GM21447 (cell line): ENCODE results near the gene MANSC4.

Source experiments
- ATAC-seq: cut with Tn5 transposase; IDR thresholded peaks from one replicate; pipeline ENCODE4 v1.9.1; 2021; ENCODE audit not compliant: unreplicated experiment

MANSC4 gene

DNA sequence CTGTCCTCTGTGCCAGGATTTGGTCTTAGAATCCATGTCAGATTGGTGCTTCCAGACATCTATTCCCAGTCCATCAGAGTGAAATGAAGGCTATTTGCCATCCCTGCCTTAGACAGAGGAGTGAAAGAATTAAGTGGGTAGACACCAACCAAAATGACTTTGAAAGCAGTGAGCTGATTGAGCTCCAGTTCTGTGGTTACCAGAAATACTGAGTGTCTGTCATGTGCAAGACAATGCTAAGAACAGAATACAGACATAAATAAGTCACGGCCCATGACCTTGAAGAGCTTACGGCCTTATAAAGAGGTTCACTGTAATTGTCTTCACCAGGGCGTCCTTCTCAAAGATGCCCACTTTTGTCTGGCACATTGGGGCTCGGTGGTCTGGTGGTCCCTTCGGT, 21.6 kb upstream of the MANSC4 start:
- ATAC-seq, result no peak

DNA sequence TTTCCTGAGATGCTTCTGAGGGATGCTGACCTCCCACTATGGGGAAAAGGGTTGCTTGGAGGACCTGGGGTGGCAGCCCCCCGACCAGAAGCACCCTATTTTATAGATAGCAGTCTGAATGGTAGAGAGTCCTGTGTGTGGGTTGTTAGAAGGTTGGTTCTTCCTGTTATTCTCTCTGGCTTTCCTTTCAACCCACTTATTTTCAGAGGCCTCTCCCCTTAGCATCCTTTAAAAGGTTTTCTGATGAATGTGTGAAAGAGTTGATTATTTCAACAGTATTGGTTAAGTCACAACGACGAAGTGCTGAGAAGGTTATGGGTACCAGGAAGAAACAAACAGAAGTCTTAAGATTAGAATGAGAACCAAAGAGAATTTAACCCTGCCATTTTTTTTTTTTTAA, 20.8 kb upstream of the MANSC4 start:
- ATAC-seq, result no peak

DNA sequence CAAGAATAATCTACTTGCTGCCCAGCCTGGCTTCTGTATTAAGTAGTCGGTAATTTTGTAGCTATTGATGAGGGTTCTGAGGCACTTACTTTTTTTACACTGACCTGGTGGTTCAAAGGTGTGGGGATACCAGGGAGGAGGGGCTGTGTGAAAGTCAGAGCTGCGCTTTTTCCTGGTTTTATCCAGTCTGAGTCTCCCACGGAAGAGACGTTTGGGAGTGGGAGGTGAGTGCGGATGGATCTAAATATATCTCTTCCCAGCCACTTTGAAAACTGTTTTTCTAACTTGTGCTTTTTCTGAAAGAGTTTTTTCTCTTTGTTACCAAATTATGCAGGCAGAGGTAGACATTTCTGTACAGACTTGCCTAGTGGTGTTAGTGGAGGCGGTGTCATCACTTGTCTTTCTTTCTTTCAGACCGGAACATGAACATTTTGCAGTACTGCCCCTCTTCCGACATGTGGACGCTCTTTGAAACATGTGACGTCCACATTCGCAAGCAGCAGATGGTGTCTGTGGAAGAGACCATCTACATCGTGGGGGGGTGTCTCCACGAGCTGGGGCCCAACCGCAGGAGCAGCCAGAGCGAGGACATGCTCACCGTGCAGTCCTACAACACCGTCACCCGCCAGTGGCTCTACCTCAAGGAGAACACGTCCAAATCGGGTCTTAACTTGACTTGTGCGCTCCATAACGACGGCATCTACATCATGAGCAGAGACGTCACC, 17.4 kb upstream of the MANSC4 start:
- no peak for ATAC-seq

DNA sequence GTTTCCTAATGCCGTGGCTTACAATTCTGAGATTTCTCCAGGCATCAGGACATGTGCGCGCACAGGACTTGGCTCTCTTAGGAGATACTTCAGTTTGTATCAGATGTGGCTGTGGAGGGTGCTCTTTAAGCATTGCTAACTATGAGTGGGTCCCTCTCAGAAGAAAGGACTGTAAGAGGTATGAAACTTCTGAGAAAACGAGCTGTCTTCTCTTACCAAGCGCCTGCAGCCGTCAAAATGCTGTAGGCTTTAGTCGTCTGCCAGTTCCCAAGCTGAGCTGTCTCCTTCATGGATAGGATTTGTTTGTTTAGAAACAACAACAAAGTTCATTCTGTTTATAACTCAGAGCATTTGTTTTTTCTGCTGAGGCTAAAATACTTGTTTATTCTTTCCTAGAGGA, 16.1 kb upstream of the MANSC4 start:
- ATAC-seq, result no peak

DNA sequence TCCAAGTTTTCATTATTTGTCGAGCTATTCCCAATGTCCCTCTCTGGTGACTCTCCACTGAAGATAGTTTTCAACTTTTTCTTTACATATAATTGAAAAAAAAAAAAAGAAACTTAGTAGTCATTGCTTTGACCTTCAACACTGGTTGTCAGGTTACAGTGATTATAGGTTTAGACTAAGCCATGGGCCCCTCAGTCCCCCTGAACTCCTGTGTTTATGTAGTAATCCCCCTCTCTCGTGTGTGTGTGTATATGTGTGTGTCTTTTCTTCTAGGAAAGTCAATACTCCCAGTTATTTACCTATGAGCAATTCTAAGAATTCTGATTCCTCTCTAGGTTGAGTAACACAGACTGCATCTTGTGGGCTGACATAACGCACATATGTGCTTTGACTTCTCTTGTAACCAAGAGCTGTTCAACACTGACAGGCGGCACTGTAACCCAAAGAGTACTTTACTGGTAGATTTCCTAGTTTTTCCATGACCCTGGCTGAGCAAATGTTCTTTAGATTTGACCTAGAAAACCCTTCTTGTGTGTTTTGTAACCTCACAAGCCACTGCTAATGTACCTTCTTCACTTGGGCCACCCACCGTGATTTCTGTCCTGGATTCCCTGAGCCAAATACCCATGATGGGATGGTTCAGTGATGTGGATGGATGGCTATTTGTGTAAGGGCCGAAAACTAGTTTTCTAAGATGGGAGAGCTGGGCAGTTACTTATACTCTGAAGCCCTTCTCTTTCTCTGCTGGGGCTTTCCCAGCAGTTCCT, 15.0 kb upstream of the MANSC4 start:
- no peak for ATAC-seq

DNA sequence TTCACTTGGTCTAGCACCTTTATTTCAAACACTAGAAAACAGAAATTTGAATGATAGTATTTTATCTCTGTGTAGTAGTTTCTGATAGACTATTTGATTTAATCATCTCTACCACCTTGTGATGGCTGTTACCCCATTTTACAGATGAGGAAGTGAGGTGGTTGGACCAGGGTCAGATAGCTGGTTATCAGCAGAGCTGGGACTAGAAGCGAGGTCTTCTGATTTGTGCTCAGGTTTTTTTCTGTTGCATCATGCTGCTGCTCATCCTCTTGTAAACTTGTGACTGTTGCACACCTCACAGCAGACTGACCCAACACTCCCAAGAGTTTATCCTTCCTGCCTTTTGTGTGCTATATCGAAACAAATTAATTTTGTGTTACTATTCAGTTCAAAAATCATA, 10.1 kb upstream of the MANSC4 start:
- ATAC-seq, result no peak

DNA sequence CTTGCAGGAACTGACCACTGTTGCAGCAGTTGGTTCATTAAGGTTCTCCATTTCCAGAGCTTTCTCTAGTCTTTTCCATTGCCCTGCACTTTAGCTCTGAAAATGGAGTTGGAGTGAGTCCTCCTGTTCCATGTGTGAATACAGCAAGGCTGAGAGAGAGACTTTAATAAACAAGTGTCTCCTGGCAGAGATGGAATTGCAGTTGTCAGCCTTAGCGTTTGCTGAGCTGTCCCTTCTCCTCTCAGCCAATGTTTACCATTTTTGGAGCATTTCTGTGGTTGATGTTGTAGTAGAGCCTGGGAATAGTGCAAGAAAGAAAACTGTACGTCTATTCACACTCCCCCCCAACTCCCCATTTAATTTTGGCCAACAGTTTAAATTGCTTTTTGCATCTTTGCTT, 7.5 kb upstream of the MANSC4 start:
- ATAC-seq, result no peak

DNA sequence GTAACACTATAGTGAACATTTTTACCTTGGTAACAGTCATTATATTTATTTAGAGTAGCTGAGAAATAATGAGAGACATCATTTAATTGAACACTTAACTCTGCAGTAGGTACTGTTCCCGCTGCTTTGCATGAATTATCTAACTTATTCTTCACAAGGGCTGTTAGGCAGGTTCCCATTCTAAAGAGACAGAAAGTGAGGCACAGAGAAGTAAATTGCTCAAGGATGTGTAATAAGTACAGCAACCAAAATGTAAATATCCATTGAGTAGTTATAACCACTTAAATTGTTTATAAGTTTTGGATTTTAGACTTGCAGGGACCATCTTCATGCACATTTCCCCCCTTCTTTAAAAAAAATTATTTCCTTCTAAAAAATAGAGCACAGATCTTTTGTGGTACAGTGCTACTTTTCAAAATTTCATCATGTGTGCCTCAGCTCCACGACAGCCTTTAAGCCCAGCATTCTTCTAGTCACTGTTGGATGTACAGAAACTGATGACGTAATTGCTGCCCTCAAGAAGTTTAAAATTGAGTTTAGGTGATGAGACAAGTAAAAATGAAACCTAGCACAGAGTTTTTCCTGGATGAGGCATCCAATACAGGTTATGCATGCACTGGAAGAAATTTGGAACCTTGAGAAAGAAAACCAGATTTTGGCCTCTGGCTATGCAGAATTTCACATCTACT, 6.0 kb upstream of the MANSC4 start:
- no peak for ATAC-seq

DNA sequence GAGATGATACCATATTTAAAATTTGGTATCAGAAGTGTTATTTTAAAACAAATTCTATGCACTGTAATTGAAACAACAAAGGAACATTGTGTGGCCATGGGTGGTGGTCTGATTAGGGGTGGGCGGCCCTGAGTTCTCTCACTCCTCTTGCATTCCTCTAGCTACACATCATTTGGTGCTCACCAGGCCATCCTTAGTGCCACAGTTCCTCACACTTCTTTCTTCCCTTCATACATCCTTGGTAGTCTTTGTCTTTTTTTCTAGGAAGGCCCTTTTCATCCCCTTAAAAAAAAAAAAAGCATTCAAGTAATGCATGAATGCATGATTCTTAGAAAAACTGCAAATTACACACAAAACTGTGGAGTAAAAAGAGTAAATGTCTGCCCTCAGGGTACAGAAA, 2.4 kb upstream of the MANSC4 start:
- ATAC-seq, result no peak

DNA sequence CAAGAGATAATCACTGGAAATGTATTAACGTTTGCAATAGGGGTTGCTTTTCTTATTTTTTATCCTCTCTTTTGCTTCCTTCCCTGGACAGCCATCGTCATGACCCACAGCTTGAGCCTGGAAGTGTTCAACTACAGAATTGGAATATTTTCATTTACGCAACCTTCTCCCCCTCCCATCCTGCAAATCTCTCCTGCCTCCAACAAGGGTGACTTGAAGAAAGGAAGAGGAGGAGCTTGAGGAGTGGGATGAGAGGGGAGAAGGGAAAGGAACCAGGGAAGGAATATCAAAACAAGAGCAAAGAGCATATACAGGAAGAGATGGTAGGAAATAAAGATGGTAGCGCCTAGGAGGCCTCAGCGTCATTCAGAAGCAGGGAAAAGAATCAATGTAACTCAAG, 1.6 kb upstream of the MANSC4 start:
- ATAC-seq, result no peak

DNA sequence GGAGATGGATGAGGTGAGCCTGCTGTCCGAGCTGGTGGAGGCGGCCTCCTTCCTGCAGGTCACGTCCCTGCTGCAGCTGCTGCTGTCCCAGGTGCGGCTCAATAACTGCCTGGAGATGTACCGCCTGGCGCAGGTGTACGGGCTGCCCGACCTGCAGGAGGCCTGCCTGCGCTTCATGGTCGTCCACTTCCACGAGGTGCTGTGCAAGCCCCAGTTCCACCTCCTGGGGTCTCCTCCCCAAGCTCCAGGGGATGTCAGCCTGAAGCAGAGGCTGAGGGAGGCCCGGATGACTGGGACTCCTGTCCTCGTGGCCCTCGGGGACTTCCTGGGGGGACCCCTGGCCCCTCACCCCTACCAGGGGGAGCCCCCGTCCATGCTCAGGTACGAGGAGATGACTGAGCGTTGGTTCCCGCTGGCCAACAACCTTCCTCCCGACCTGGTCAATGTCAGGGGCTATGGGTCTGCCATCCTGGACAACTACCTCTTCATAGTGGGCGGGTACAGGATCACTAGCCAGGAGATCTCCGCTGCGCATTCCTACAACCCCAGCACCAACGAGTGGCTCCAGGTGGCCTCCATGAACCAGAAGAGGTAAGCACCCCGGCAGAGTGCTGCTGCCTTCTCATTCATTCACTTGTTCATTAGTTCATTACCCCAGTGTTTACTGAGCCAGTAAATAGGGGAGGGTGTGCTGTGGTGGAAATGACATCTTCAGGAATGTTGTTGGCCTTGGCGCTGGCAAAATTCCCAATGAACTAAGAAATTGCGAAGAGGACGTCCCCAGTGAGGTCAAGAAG, 774 bp upstream of the MANSC4 start:
- ATAC-seq, result peak; percentile 33

DNA sequence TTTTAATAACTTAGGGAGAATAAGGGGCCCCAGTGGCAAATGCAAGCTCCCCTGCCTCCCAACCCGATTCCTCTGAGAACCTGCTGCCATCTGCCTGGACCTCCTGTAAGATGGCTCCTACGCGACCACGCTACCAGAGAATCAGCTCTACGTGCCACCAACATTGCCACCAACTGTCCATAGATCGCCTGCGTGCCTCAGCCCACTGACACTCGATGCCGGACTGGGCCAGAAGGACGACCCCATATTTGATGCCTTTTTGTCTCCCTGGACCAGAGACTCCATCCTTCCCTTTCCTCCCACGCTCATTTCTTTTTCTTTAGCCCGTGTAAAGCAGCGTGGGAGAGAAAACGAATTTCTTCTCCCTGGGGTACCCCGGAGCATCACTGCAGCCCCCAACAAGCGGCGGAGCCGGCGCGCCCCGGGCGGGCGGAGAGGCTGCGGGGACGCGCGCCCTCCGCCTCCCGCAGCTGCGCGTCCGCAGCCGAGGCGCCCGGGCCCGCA, 568 bp downstream of the MANSC4 start:
- peak; percentile 15 for ATAC-seq

DNA sequence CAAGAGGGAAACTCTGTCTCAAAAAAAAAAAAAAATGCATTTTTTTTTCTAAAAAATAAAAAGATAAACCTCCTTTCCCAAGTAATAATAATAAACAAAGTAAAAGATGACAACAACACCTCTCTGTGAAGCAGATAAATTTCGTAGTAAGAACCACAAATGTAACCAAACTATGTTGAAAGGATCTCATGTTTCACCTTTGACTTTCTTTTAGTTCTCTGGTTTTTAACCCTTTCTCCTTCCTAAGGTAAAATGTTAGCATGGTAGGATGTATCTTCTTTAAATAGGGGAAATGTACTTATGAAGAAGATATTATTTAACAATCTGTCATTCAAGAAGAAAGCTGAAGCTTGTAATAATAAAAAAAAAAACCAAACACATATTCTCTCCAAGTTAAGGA, 1.8 kb downstream of the MANSC4 start:
- no peak for ATAC-seq

DNA sequence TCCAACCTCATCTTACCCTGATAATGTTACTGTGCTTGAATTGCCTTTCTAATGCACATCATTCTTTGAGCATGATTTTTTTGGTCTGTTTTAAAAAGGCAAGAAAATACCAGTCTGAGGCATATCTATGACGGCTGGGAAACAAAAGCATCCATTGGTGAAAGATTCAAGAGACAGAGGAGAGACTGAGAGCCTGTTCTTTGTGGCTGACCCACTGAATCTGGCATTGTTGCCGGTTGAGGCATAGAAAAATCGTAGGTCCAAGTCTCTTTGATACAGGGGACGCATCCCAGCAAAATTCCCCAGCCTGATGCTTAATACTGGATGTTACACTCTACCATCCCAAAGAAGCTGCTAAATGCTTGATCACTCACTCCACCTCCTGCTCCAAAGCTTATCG, 2.9 kb downstream of the MANSC4 start:
- no peak for ATAC-seq

DNA sequence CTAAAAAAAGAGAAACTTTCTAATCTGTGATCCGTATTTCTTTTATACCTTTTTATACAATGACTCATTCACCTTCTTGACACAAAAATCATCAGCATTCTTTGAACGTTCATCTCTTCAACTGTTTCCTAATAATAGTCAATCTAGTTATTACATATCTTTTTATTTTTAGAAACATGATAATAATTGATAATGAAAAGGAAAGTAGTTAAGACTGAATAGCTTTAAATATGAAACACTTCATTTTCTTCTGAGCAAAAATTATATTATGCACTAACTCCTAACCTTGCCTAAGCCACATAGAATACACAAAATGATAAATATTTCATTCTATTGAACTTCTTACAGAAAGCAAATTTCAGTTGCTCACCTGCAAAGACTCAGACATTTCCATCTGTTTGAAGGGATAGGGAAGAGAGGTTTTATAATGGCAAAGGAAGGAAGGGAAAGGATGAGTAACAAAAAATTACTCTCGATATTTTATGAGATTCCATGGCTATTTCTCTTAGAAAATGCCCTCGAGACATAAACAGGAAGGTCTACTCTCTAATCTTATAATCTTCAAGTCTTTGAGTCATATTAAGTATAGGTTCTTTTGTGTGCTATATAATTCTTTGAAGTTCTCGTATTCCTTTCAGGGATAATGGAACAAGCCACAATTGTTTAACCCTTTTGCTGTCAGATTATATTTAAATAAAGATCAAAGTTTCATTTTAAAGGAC, 7.5 kb downstream of the MANSC4 start:
- no peak for ATAC-seq

DNA sequence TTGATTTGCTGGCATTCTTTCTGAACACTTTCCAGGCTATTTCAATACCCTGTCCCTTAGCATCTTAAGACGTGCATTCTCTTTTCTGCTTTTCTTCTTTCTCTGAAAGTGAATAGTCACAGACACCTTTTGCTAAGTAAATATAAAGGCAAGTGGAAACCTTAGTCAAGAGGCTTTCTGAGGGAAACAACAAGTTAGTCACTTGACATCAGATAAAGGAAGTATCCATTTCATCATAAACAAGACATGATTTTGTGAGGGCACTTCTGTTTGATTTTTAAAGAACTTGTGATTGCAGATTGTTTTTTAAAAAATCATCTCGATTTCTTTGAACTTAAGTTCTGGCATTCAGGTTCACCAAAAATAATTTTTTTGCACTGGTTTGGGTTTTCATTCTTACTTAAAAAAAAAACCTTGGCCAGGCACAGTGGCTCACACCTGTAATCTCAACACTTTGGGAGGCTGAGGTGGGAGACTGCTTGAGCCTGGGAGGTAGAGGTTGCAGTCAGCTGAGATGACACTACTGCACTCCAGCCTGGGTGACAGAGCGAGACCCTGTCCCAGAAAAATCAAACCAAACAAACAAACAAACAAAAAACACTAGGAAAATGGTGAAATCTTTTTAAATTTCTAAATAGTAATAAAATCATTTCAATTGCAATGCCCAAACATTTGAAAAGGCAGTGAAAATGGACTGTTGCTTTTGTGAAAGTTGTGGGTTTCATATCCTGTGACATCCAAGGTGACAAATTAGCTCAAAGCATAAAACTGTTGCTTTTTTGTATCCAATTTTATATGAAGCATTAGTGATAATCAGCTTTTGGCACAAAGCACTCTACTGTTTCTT, 8.3 kb downstream of the MANSC4 start:
- no peak for ATAC-seq

DNA sequence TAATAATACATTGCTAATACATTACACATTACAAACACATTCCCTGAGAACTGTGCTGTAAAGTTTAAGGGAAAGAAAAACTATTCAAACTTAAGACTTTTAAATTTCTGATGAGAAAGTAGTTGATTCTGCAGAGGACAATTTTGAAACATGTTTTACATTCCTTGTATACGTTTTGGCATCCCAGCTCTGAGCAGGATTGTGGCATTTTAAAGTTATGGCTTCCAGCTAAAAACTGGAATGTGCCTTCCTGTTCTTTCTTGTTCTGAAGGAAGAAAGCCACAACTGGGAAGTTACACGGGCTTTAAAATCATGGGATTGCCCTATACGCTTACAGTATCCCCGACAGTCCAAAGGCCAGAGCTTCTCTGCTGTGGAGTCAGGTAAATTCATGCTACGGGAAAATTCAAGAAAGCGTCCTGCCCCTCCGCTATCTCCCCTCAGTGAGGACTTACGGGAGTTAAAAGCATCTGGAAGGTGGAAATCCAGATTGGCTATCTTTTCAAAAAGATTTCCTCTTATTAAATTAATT, 10.8 kb downstream of the MANSC4 start:
- ATAC-seq, result no peak

DNA sequence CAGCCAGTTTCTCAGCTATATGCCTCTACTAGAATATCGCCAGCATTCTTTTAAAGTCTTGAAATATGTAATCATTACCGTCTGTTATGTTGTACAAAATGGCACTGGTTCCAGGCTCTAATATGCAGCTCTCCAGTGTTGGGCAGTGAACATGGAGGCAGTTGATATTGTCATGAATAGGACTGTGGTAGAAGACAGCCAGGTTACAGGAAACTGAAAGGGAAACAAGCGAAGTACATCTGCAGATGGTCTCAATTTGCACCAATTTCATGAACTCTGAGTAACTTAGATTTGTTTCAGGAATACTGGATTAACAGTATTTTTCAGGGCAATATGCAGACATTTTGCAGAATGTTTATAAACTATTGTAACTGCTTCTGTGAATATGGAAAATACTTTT, 13.4 kb downstream of the MANSC4 start:
- ATAC-seq, result no peak

DNA sequence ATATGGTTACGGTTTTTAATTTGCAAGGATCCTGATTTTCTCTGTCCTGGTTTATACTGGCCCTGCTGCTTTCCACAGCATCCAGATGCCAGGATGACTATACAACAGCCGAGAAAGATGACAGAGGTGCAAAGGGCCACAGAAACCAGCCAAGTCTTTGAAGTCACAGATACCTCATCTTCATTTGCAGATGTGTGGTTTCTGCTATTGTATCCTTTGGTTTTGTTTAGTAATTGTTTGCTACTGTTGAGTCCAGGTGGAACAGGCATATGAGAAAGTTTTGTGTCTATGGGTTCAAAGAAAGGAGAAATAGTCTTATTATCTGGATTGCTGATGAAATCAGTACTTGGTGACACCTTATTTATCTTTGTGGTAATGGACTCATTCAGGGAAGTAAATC, 17.3 kb downstream of the MANSC4 start:
- no peak for ATAC-seq
